HG03108 (cell line): ENCODE data around the gene POM121C.
"Not testable (repeated sequence)": the region's sequence is repeated elsewhere in the genome, so short reads cannot be mapped to it uniquely, and the experiment has no call there.

Experiments
- ATAC-seq: cut with Tn5 transposase; IDR thresholded peaks from one replicate; pipeline ENCODE4 v1.9.1; 2021; ENCODE audit warnings: moderate library complexity; ENCODE audit not compliant: unreplicated experiment

The POM121C gene

GRCh38 chr7:75439000-75439399 is 47.1 kb downstream of the POM121C start:
- ATAC-seq: not testable (repeated sequence)

- ATAC-seq: not testable (repeated sequence)
These were observed 62.6 kb downstream of the POM121C start for GRCh38 chr7:75423481-75423880.

- ATAC-seq: not testable (repeated sequence)
These were observed 64.0 kb downstream of the POM121C start for GRCh38 chr7:75421798-75422710.

DNA sequence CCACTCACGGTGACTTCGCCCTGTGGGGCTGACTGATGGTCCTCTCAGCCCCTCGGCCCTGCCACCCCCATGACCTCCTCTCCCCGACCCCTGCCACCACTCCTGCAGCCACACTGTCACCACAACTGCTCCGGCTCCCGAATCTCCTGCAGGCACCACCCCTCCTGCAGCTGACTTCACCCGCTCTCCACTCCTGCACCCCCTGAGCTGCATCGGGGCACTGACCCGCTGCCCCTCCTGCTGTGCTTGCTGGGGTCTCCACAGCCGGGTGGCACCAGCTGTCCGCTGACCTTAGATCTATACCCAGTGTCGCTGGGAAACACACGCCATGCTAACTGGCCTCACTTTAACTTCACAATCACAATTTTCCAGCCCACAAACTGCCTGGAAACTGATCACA is 65.9 kb downstream of the POM121C start:
- ATAC-seq: not testable (repeated sequence)

DNA sequence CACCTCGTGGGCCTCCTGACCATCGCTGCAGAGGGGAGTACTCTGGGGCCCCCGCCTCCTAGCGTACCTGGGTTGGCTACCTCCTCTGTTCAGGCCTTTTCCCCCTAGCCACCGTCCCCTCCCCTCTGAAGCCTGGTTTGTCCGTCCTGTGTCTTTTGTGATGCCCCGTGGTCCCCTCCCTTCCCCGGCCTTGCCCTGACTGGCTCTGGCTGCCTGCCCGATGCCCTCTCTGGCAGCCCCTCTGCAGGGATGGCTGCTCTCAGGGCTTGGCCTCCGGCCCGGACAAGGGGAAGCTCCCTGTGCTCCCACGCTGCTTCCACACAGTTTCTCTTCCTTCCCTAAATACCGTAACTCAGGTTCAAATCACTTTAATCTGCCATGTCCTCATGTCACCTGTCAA is 66.4 kb downstream of the POM121C start:
- not testable (repeated sequence) for ATAC-seq

GRCh38 chr7:75419210-75419609 is 66.9 kb downstream of the POM121C start:
- not testable (repeated sequence) for ATAC-seq

- not testable (repeated sequence) for ATAC-seq
These were observed 67.7 kb downstream of the POM121C start for GRCh38 chr7:75418292-75418858.

- not testable (repeated sequence) for ATAC-seq
These were observed 69.3 kb downstream of the POM121C start for GRCh38 chr7:75416787-75417186.

DNA sequence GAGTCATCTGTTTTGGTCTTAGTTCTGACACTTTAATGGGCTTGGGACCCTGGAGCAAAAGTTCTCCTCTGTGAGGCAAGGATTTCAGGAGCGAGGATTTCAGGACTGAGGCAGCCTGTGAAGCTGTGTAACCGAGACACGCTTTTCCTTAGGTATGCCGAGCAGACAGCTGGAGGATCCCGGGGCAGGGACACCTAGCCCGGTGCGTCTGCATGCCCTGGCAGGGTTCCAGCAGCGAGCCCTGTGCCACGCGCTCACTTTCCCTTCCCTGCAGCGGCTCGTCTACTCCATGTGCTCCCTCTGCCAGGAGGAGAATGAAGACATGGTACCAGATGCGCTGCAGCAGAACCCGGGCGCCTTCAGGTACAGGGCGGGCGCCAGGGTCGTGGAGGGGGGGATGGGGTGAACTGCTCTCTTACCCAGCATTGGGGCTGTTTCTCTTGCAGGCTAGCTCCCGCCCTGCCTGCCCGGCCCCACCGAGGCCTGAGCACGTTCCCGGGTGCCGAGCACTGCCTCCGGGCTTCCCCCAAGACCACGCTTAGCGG is 70.2 kb downstream of the POM121C start:
- ATAC-seq: not testable (repeated sequence)

DNA sequence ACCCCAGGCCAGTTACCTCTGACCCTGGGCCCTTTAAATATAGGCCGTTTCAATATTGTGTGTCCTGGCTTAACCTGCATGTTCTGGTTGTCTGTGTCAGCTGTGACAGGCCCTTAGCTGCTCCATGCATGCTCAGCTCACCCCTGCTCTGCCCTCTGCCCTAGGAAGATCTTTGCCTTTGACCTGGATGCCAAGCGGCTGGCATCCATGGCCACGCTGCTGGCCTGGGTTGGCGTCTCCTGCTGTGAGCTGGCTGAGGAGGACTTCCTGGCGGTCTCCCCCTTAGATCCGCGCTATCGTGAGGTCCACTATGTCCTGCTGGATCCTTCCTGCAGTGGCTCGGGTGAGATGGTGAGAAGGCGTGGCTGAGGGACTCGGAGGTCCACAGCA is 70.7 kb downstream of the POM121C start:
- not testable (repeated sequence) for ATAC-seq

DNA sequence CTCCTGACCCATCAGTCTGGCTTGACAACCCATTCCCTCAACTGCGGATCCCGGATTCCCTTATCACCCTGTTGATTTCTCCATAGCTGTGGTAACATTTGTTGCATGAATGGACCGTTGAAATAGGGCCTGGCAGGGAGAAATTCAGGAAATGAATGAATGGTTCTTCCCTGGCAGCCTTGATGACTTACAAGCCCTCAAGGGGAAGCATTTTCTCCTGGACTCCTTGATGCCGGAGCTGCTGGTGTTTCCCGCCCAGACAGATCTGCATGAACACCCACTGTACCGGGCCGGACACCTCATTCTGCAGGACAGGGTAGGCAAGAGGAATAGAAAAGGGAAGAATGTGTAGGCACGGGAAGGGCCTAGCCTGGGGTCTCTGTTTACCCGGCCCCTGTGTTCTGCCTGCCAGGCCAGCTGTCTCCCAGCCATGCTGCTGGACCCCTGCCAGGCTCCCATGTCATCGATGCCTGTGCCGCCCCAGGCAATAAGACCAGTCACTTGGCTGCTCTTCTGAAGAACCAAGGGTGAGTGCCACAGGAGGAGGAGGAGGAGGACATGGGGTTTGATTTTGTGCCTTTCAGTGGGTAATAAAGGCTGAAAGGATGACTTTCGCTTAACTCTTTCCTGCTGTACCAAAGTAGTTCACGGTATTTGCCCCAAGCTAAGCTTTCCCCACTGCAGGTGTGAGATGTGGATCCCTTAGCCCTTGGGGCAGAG is 71.2 kb downstream of the POM121C start:
- ATAC-seq: not testable (repeated sequence)

DNA sequence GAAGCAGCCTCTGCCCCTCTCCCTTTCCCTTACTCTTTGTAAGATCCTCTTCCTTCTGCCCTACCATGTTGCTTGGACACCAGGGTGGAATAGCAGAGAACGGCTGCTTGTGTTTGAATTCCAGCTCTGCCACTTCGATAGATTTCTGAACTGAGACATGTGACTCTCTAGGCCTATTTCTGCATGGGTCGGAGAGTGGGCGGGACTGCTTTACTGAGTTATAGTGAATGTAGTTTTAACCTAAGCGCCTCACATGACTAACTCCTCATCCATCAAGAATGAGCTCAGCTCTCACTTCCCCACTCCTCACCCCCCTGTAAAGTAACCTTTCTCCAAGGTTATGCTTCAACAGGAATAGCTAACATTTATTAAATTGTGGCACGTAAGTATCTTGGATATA is 71.9 kb downstream of the POM121C start:
- ATAC-seq: not testable (repeated sequence)

DNA sequence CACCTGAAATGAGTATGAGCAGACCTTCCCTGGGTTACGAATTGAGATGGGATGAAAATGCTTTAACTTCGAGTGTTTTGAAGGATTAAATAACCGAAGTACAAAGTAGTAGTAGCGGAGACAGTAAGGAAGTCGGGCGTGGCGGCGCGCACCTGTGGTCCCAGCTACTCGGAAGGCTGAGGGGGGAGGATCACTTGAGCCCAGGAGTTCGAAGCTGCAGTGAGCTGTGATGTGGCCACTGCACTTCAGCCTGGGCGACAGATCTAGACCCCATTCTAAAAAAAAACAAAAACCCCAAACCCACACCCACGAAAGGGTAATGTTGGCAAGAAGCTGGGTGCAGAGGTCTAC is 75.3 kb downstream of the POM121C start:
- ATAC-seq: not testable (repeated sequence)

- peak; percentile 92 for ATAC-seq
These were observed 75.9 kb downstream of the POM121C start for GRCh38 chr7:75409880-75410822.

- ATAC-seq: not testable (repeated sequence)
These were observed 81.4 kb downstream of the POM121C start for GRCh38 chr7:75404663-75405062.

DNA sequence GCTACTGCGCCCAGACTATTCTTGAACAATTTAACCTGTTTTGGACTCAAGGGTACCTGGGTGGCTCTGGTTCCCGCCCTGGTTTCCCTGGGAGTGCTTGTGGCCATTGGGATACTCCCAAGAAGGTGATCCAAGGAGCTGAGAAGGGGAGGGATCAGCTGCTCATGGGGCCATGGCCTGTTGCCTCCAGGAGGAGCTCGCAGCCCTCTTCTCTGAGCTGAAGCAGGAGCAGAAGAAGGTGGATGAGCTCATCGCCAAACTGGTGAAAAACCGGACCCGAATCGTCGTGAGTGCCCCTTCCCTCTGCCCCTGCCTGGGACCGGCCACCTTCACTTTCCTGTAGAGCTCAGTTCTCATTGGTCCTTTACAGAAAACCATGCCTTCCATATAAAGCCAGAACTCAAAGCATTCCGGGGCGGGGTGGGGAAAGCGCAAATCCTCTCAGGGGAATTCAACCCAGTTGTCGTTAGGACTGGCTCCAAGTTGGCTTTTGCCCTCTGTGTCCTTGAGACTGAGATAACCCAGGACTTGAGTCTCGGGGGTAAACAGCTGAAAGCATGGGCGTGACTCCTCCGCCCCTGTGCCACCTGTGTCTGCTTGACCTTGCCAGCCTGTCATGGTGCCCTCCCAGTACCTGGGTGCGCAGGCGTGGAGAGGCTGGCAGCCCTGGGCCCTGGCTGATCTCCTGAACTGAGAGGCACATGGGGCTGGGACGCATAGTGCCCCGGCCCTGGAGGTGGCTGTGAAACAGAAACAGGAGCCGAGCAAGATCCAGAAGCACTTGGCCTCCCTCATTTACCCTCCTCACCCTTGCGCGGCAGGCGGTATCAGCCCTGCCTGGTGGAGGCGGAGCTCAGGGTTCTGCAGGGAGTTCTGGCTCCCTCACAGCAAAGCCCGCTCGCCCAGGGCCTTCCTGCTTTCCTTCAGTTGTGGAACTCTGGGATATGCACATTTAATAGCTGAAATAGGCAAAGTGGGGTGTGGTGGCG is 82.3 kb downstream of the POM121C start:
- not testable (repeated sequence) for ATAC-seq

GRCh38 chr7:75400575-75400974 is 85.5 kb downstream of the POM121C start:
- ATAC-seq: not testable (repeated sequence)

DNA sequence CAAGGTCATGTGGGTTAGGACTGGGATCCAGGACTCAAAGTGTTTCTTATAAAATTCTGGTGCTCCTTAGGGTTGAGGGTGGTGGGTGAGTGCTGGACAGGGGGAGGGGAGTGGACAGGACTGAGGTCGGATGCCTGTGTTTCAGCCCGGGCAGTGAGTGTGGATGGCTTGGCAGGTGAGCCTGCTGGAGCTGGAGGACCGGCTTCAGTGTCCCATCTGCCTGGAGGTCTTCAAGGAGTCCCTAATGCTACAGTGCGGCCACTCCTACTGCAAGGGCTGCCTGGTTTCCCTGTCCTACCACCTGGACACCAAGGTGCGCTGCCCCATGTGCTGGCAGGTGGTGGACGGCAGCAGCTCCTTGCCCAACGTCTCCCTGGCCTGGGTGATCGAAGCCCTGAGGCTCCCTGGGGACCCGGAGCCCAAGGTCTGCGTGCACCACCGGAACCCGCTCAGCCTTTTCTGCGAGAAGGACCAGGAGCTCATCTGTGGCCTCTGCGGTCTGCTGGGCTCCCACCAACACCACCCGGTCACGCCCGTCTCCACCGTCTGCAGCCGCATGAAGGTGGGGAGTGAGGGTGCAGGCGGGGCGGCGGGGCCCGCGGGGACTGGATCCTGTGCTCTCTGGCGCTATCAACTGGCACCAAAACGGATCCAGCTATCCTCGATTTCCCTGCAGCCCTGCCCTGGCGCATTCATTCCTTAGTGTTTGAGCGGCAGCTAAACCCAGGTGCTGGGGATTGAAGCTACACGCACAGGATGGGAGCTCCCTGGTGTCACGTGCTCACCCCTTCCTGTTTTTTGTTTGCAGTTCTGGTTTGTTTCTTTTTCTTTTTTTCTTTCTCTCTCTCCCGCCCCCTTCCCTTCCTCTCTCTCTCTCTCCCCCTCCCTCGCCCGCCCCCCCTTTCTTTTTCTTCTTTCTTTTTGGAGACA is 87.1 kb downstream of the POM121C start:
- peak; percentile 58 for ATAC-seq
